HEK293T (cell line): Measurements from ENCODE around the gene WIPF2.
"Not testable (repeated sequence)": the region's sequence is repeated elsewhere in the genome, so short reads cannot be mapped to it uniquely, and the experiment has no call there.

Source experiments
- CTCF ChIA-PET: fragments of 350-600 bp; formaldehyde crosslinking; extraction: SDS; loops from one replicate; lab custom pipeline; 2021; ENCODE audit warnings: antibody characterized with exemption, inconsistent platforms; lab: Yijun Ruan, JAX
- POLR2A ChIA-PET: fragments of 350-600 bp; formaldehyde crosslinking; extraction: SDS; loops from one replicate; lab custom pipeline; 2020; ENCODE audit warnings: antibody characterized with exemption, inconsistent platforms; lab: Yijun Ruan, JAX
- DNase-seq: peaks from one replicate; pipeline ENCODE4 v3.0.0; 2012; ENCODE audit warnings: mixed read lengths; ENCODE audit errors: extremely low spot score
- ARNT ChIP-seq: fragments of 450-650 bp; IDR thresholded peaks from 2 replicates; pipeline ENCODE4 v1.6.1; 2017; ENCODE audit warnings: mild to moderate bottlenecking
- BHLHE40 ChIP-seq: fragments of 450-650 bp; IDR thresholded peaks from 2 replicates; pipeline ENCODE4 v1.6.1; 2016; ENCODE audit warnings: mild to moderate bottlenecking, moderate library complexity, borderline replicate concordance
- CTBP1 ChIP-seq: fragments of 450-650 bp; IDR thresholded peaks from 2 replicates; pipeline ENCODE4 v1.6.1; 2016; ENCODE audit warnings: borderline replicate concordance
- ELF4 ChIP-seq: fragments of 450-650 bp; IDR thresholded peaks from 2 replicates; pipeline ENCODE4 v1.6.1; 2017; ENCODE audit warnings: antibody characterized with exemption
- FOXA1 ChIP-seq: fragments of 450-650 bp; IDR thresholded peaks from 2 replicates; pipeline ENCODE4 v1.6.1; 2016; ENCODE audit warnings: mild to moderate bottlenecking
- FOXK2 ChIP-seq: fragments of 450-650 bp; IDR thresholded peaks from 2 replicates; pipeline ENCODE4 v1.6.1; 2016; ENCODE audit warnings: mild to moderate bottlenecking
- FOXM1 ChIP-seq: fragments of 450-650 bp; IDR thresholded peaks from 2 replicates; pipeline ENCODE4 v1.6.1; 2017; ENCODE audit warnings: mild to moderate bottlenecking, borderline replicate concordance
- HDGF ChIP-seq: fragments of 450-650 bp; IDR thresholded peaks from 2 replicates; pipeline ENCODE4 v1.6.1; 2017; ENCODE audit warnings: antibody characterized with exemption, borderline replicate concordance
- L3MBTL2 ChIP-seq: fragments of 450-650 bp; conservative IDR thresholded peaks from 2 replicates; pipeline ENCODE4 v1.6.1; 2016; ENCODE audit warnings: mild to moderate bottlenecking
- LEF1 ChIP-seq: fragments of 450-650 bp; IDR thresholded peaks from 2 replicates; pipeline ENCODE4 v1.6.1; 2017; ENCODE audit warnings: mild to moderate bottlenecking, borderline replicate concordance
- NFRKB ChIP-seq: fragments of 450-650 bp; IDR thresholded peaks from 2 replicates; pipeline ENCODE4 v1.6.1; 2016; ENCODE audit warnings: mild to moderate bottlenecking, moderate library complexity
- PKNOX1 ChIP-seq: fragments of 450-650 bp; IDR thresholded peaks from 2 replicates; pipeline ENCODE4 v1.6.1; 2016
- SP1 ChIP-seq: fragments of 450-650 bp; IDR thresholded peaks from 2 replicates; pipeline ENCODE4 v1.6.1; 2017
- SUZ12 ChIP-seq: fragments of 450-650 bp; IDR thresholded peaks from 2 replicates; pipeline ENCODE4 v1.6.1; 2016; ENCODE audit warnings: mild to moderate bottlenecking
- TARDBP ChIP-seq: fragments of 450-650 bp; IDR thresholded peaks from 2 replicates; pipeline ENCODE4 v1.6.1; 2016
- ZNF384 ChIP-seq: fragments of 450-650 bp; IDR thresholded peaks from 2 replicates; pipeline ENCODE4 v1.6.1; 2016

The WIPF2 gene

GRCh38 chr17:40198576-40198975 is 20.5 kb upstream of the WIPF2 start:
- no peak for DNase-seq
- no peak for TF ChIP-seq BHLHE40
- no peak for TF ChIP-seq TARDBP
- TF ChIP-seq FOXM1, result no peak
- TF ChIP-seq ARNT, result no peak
- TF ChIP-seq FOXA1, result no peak
- no peak for TF ChIP-seq ZNF384
- no peak for TF ChIP-seq L3MBTL2
- TF ChIP-seq SP1, result no peak
- no peak for TF ChIP-seq PKNOX1
- TF ChIP-seq ELF4, result no peak
- TF ChIP-seq SUZ12, result no peak
- TF ChIP-seq HDGF, result no peak
- no peak for TF ChIP-seq CTBP1
- TF ChIP-seq FOXK2, result no peak
- TF ChIP-seq LEF1, result no peak
- no peak for TF ChIP-seq NFRKB
- POLR2A ChIA-PET, result interaction anchor here (0.6 to 1.5 kb wide), 3 partner anchors 58 to 172 kb away, joined by 3 to 5 read pairs (median 5); partner anchors contain the start of genes CASC3 and CDC6
- CTCF ChIA-PET, result interaction anchor here (0.8 to 1.5 kb wide), 2 partner anchors 92 to 183 kb away, joined by 3 to 6 read pairs; partner anchors contain the start of gene CSF3

- TF ChIP-seq FOXK2, result no peak
- no peak for DNase-seq
- ChIA-PET CTCF (interaction anchor here (0.6 to 1.2 kb wide), 2 partner anchors 68 to 106 kb away, joined by 3 to 5 read pairs; no protein-coding TSS in a partner anchor), POLR2A (interaction anchor here (0.9 to 1.2 kb wide), 2 partner anchors 16 to 63 kb away, joined by 3 to 6 read pairs; partner anchors contain the start of genes CASC3 and WIPF2)
Measured at GRCh38 chr17:40203131-40203530, 16.0 kb upstream of the WIPF2 start.

DNA sequence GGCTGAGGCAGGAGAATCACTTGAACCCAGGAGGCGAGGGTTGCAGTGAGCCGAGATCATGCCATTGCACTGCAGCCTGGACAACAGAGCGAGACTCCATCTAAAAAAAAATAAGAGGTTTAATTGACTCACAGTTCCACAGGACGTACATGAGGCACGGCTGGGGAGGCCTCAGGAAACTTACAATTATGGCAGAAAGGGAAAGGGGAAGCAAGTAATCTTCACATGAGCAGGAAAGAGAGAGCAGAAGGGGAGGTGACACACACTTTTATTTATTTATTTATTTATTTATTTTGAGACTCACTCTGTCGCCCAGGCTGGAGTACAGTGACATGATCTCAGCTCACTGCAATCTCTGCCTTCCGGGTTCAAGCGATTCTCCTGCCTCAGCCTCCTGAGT is 12.9 kb upstream of the WIPF2 start:
- CTCF ChIA-PET, DNase-seq, POLR2A ChIA-PET: not testable (repeated sequence)

DNA sequence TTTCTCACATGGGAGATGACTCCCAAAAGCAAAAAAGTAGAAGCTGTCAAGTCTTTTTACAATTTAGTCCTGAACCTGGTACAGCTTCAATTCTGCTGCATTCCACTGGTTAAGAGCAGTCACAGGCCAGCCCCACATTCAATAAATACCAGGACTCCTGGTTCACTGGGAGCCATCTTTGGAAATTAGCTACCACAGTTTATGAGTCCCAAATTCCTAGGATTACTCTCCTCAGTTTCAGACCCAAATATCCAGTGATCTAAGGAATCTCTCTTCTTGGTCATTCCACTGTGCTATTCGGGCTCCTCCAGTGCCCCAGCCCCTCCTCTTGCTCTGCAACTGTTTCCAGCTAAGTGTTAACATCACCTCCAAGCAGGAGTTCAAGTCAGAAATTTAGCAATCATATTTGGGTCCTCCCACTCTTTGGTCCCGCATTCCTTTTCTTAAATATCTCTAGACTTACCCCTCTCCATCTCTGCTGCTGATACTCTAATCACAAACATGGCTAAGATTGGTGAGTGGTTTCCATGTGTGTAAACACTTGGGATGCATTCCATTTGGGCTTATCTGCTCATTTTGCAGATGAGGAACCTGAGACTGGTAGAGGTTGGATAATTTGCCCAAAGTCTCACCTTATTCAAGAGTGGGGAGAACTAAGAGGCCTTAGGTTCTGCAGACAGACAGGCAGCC is 9.6 kb upstream of the WIPF2 start:
- TF ChIP-seq SUZ12, result no peak
- TF ChIP-seq FOXA1, result no peak
- TF ChIP-seq NFRKB, result no peak
- TF ChIP-seq FOXM1, result no peak
- no peak for TF ChIP-seq LEF1
- TF ChIP-seq HDGF, result no peak
- no peak for TF ChIP-seq ZNF384
- TF ChIP-seq BHLHE40, result no peak
- no peak for TF ChIP-seq SP1
- TF ChIP-seq CTBP1, result no peak
- TF ChIP-seq L3MBTL2, result no peak
- no peak for TF ChIP-seq ARNT
- TF ChIP-seq PKNOX1, result no peak
- no peak for TF ChIP-seq FOXK2
- TF ChIP-seq ELF4, result no peak
- TF ChIP-seq TARDBP, result no peak
- ChIA-PET POLR2A (interaction anchor here (1.6 kb wide), 1 partner anchor 10 kb away, joined by 18 read pairs; the partner anchor contains the start of gene WIPF2), CTCF (interaction anchor here (0.6 to 0.7 kb wide), 2 partner anchors 75 to 307 kb away, joined by 3 read pairs; no protein-coding TSS in a partner anchor)
- no peak for DNase-seq

DNA sequence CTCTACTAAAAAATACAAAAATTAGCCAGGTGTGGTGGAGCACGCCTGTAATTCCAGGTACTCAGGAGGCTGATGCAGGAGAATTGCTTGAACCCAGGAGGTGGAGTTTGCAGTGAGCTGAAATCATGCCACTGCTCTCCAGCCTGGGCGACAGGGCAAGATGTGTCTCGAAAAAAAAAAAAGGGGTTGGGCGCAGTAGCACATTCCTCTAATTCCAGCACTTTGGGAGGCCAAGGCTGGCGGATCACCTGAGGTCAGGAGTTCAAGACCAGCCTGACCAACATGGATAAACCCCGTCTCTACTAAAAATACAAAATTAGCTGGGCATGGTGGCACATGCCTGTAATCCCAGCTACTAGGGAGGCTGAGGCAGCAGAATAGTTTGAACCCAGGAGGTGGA is 5.2 kb upstream of the WIPF2 start:
- POLR2A ChIA-PET, CTCF ChIA-PET, DNase-seq: not testable (repeated sequence)

GRCh38 chr17:40218006-40218739 is 931 bp upstream of the WIPF2 start:
- TF ChIP-seq PKNOX1, result no peak
- TF ChIP-seq SP1, result no peak
- TF ChIP-seq TARDBP, result no peak
- TF ChIP-seq FOXM1, result no peak
- TF ChIP-seq NFRKB, result no peak
- no peak for TF ChIP-seq L3MBTL2
- no peak for TF ChIP-seq FOXA1
- TF ChIP-seq FOXK2, result no peak
- POLR2A ChIA-PET, result interaction anchor here (0.8 to 2.9 kb wide), 20 partner anchors 9 to 291 kb away, joined by 3 to 31 read pairs (median 5); partner anchors contain the start of genes CDC6, LRRC3C, ORMDL3 and TOP2A
- CTCF ChIA-PET, result interaction anchor here (0.5 to 2.2 kb wide), 4 partner anchors 16 to 105 kb away, joined by 3 to 11 read pairs (median 4); no protein-coding TSS in a partner anchor
- DNase-seq, result no peak
